H9 (cell line): ENCODE data around the gene FHIT. TPM values are rescaled to one million over a fixed set of nuclear protein-coding genes. Genes with fewer than 3 reads are reported as not detected.

Experiments used
- DNase-seq: peaks from one replicate; pipeline ENCODE4 v3.0.0-alpha.2; 2017
- H2AFZ ChIP-seq: one replicate; pipeline ENCODE4 v1.6.1; 2013; ENCODE audit warnings: mild to moderate bottlenecking, low read length, control low read depth, moderate library complexity
- H2AK5ac ChIP-seq: 2 replicates; pipeline ENCODE4 v1.6.1; 2013; ENCODE audit warnings: low read length, control low read depth, mixed read lengths; ENCODE audit not compliant: insufficient read length
- H2BK120ac ChIP-seq: one replicate; pipeline ENCODE4 v1.6.1; 2013; ENCODE audit warnings: low read depth, mild to moderate bottlenecking, low read length, control low read depth, inconsistent platforms; ENCODE audit not compliant: poor library complexity, severe bottlenecking
- H2BK12ac ChIP-seq: 2 replicates; pipeline ENCODE4 v1.6.1; 2013; ENCODE audit warnings: low read length, control low read depth, mixed read lengths, low read depth; ENCODE audit not compliant: insufficient read length
- H2BK15ac ChIP-seq: 2 replicates; pipeline ENCODE4 v1.6.1; 2013; ENCODE audit warnings: low read depth, low read length, control low read depth
- H2BK20ac ChIP-seq: one replicate; pipeline ENCODE4 v1.6.1; 2013; ENCODE audit warnings: low read depth, mild to moderate bottlenecking, low read length, control low read depth, inconsistent platforms; ENCODE audit not compliant: poor library complexity, severe bottlenecking
- H2BK5ac ChIP-seq: 2 replicates; pipeline ENCODE4 v1.6.1; 2013; ENCODE audit warnings: low read length, control low read depth, mixed read lengths; ENCODE audit not compliant: insufficient read length
- H3K14ac ChIP-seq: 2 replicates; pipeline ENCODE4 v1.6.1; 2013; ENCODE audit warnings: low read length, control low read depth; ENCODE audit not compliant: insufficient read depth
- H3K18ac ChIP-seq: 2 replicates; pipeline ENCODE4 v1.6.1; 2013; ENCODE audit warnings: low read depth, mild to moderate bottlenecking, mixed read lengths, low read length, control low read depth; ENCODE audit not compliant: insufficient read length
- H3K23ac ChIP-seq: 2 replicates; pipeline ENCODE4 v1.6.1; 2013; ENCODE audit warnings: low read length, control low read depth, mixed read lengths, low read depth; ENCODE audit not compliant: insufficient read length
- H3K23me2 ChIP-seq: 2 replicates; pipeline ENCODE4 v1.6.1; 2013; ENCODE audit warnings: low read depth, mild to moderate bottlenecking, mixed read lengths, low read length, control low read depth; ENCODE audit not compliant: insufficient read length, poor library complexity, severe bottlenecking
- H3K27ac ChIP-seq: 2 replicates; pipeline ENCODE4 v1.5.1; 2013; ENCODE audit warnings: low read length, control low read depth, mixed read lengths, low read depth; ENCODE audit not compliant: insufficient read length
- H3K27me3 ChIP-seq: 2 replicates; pipeline ENCODE4 v1.6.1; 2013; ENCODE audit warnings: low read length, control low read depth, inconsistent platforms; ENCODE audit not compliant: insufficient read depth
- H3K4ac ChIP-seq: 2 replicates; pipeline ENCODE4 v1.6.1; 2013; ENCODE audit warnings: low read depth, mild to moderate bottlenecking, control low read depth, inconsistent platforms, low read length, moderate library complexity
- H3K4me1 ChIP-seq: 2 replicates; pipeline ENCODE4 v1.6.1; 2013; ENCODE audit warnings: low read length, control low read depth, inconsistent platforms; ENCODE audit not compliant: insufficient read depth
- H3K4me2 ChIP-seq: 2 replicates; pipeline ENCODE4 v1.6.1; 2013; ENCODE audit warnings: low read length, control low read depth, mixed read lengths; ENCODE audit not compliant: insufficient read length, insufficient read depth
- H3K56ac ChIP-seq: 2 replicates; pipeline ENCODE4 v1.6.1; 2013; ENCODE audit warnings: low read depth, mild to moderate bottlenecking, mixed read lengths, low read length, control low read depth; ENCODE audit not compliant: insufficient read length
- H3K79me1 ChIP-seq: 2 replicates; pipeline ENCODE4 v1.6.1; 2013; ENCODE audit warnings: low read depth, mild to moderate bottlenecking, moderate library complexity, low read length, control low read depth, inconsistent platforms; ENCODE audit not compliant: insufficient read depth, poor library complexity, severe bottlenecking
- H3K79me2 ChIP-seq: 2 replicates; pipeline ENCODE4 v1.6.1; 2013; ENCODE audit warnings: low read length, control low read depth, inconsistent platforms; ENCODE audit not compliant: insufficient read depth
- H3K9ac ChIP-seq: 2 replicates; pipeline ENCODE4 v1.6.1; 2013; ENCODE audit warnings: low read length, control low read depth, mixed read lengths; ENCODE audit not compliant: insufficient read length; ENCODE audit errors: extremely low read depth
- H3K9me3 ChIP-seq: one replicate; pipeline ENCODE4 v1.6.1; 2013; ENCODE audit warnings: low read depth, low read length, inconsistent platforms; ENCODE audit not compliant: control insufficient read depth
- H3T11ph ChIP-seq: one replicate; pipeline ENCODE4 v1.6.1; 2013; ENCODE audit warnings: mild to moderate bottlenecking, low read length, control low read depth, inconsistent platforms
- H4K20me1 ChIP-seq: one replicate; pipeline ENCODE4 v1.6.1; 2013; ENCODE audit not compliant: control insufficient read depth, insufficient read length, insufficient read depth
- H4K5ac ChIP-seq: 2 replicates; pipeline ENCODE4 v1.6.1; 2013; ENCODE audit warnings: low read depth, mild to moderate bottlenecking, mixed read lengths, low read length, control low read depth; ENCODE audit not compliant: insufficient read length
- H4K8ac ChIP-seq: replicated peaks from 2 replicates; pipeline ENCODE4 v1.6.1; 2013; ENCODE audit warnings: low read length, control low read depth, mixed read lengths, low read depth; ENCODE audit not compliant: insufficient read length
- H4K91ac ChIP-seq: 2 replicates; pipeline ENCODE4 v1.6.1; 2013; ENCODE audit warnings: low read depth, mild to moderate bottlenecking, moderate library complexity, mixed read lengths, low read length, control low read depth; ENCODE audit not compliant: insufficient read length
- H3K27ac Mint-ChIP-seq, 3 experiments: 2 replicates in 2 of 3; 3 replicates in 1 of 3; pipeline ENCODE4 v1.8.0; 2020 to 2021; ENCODE audit warnings: mixed read lengths in 3 of 3, mild to moderate bottlenecking in 1 of 3, moderate library complexity in 1 of 3
- H3K27me3 Mint-ChIP-seq: 2 replicates; pipeline ENCODE4 v1.8.0; 2021; ENCODE audit warnings: low read depth, mild to moderate bottlenecking, moderate library complexity, mixed read lengths
- H3K36me3 Mint-ChIP-seq, 3 experiments: 2 replicates in 2 of 3; 3 replicates in 1 of 3; pipeline ENCODE4 v1.8.0; 2020 to 2021; ENCODE audit warnings: low read depth in 3 of 3, mixed read lengths in 3 of 3; ENCODE audit not compliant: insufficient read depth in 1 of 3
- H3K4me1 Mint-ChIP-seq, 2 experiments: 2 replicates each; pipeline ENCODE4 v1.8.0; 2020; ENCODE audit warnings: mixed read lengths in 2 of 2
- H3K4me3 Mint-ChIP-seq, 2 experiments: 2 replicates in 1 of 2; 3 replicates in 1 of 2; pipeline ENCODE4 v1.8.0; 2020 to 2021; ENCODE audit warnings: mild to moderate bottlenecking in 2 of 2, mixed read lengths in 2 of 2, moderate library complexity in 1 of 2
- H3K9me3 Mint-ChIP-seq, 2 experiments: 2 replicates in 1 of 2; 3 replicates in 1 of 2; pipeline ENCODE4 v1.8.0; 2020; ENCODE audit warnings: mild to moderate bottlenecking in 2 of 2, mixed read lengths in 2 of 2, moderate library complexity in 1 of 2
- whole genome bisulfite sequencing: extraction: QIAGEN DNeasy Blood & Tissue Kit; methylation state at CpG from one replicate; pipeline ENCODE4 v1.1.7; 2013; ENCODE audit warnings: missing lambda C conversion rate, low lambda C conversion rate, mixed read lengths; ENCODE audit not compliant: insufficient read length; ENCODE audit errors: extremely low coverage; 5-methylcytosine and 5-hydroxymethylcytosine counted together
- total RNA-seq: library from RNA; stranded (reverse); gene quantifications from 2 replicates; pipeline ENCODE4 v1.2.1, GENCODE V29; 2021
- TF ChIP-seq, protein P1 (sequence below): fragments of 200-600 bp; sonication (generic); conservative IDR thresholded peaks from 3 replicates; pipeline ENCODE4 v1.8.0; 2021; ENCODE audit warnings: antibody characterized with exemption, mild to moderate bottlenecking

The FHIT gene
- total RNA-seq, 1 experiment from 2014 or later, result 3.0 TPM

GRCh38 chr3:59913645-59914044 lies 1337.6 kb downstream of the FHIT start:
- no peaks in the 10 kb centered on the region for H3K36me3 Mint-ChIP-seq
- H3K18ac ChIP-seq, result no peak overlapping the region
- TF ChIP-seq, protein P1, sequence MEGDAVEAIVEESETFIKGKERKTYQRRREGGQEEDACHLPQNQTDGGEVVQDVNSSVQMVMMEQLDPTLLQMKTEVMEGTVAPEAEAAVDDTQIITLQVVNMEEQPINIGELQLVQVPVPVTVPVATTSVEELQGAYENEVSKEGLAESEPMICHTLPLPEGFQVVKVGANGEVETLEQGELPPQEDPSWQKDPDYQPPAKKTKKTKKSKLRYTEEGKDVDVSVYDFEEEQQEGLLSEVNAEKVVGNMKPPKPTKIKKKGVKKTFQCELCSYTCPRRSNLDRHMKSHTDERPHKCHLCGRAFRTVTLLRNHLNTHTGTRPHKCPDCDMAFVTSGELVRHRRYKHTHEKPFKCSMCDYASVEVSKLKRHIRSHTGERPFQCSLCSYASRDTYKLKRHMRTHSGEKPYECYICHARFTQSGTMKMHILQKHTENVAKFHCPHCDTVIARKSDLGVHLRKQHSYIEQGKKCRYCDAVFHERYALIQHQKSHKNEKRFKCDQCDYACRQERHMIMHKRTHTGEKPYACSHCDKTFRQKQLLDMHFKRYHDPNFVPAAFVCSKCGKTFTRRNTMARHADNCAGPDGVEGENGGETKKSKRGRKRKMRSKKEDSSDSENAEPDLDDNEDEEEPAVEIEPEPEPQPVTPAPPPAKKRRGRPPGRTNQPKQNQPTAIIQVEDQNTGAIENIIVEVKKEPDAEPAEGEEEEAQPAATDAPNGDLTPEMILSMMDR, result no peak
- WGBS, result no CpG with 5 or more reads among the region's 1 CpG
- H3K4me1 Mint-ChIP-seq, result no peaks in the 10 kb centered on the region
- H3K9me3 Mint-ChIP-seq, result no peaks in the 10 kb centered on the region
- no peak overlapping the region for H2AFZ ChIP-seq
- no peak overlapping the region for H3K14ac ChIP-seq
- no peaks in the 10 kb centered on the region for H3K27me3 Mint-ChIP-seq
- H2AK5ac ChIP-seq, result no peak overlapping the region
- H3K23ac ChIP-seq, result no peak overlapping the region
- no peaks in the 10 kb centered on the region for H3K79me2 ChIP-seq
- H2BK20ac ChIP-seq, result no peak overlapping the region
- no peaks in the 10 kb centered on the region for H3K27me3 ChIP-seq
- H3K56ac ChIP-seq, result no peak overlapping the region
- no peak overlapping the region for H3K9ac ChIP-seq
- H3K4me1 ChIP-seq, result no peaks in the 10 kb centered on the region
- no peaks in the 10 kb centered on the region for H3K23me2 ChIP-seq
- DNase-seq, result no peak
- no peak overlapping the region for H3T11ph ChIP-seq
- H2BK15ac ChIP-seq, result no peak overlapping the region
- H4K91ac ChIP-seq, result no peak overlapping the region
- no peak overlapping the region for H3K4ac ChIP-seq
- H3K27ac ChIP-seq, result no peak overlapping the region
- H3K4me3 Mint-ChIP-seq, result no peak overlapping the region
- H4K8ac ChIP-seq, result no peak overlapping the region
- H3K4me2 ChIP-seq, result no peak overlapping the region
- no peak overlapping the region for H4K5ac ChIP-seq
- no peak overlapping the region for H2BK120ac ChIP-seq
- no peak overlapping the region for H2BK12ac ChIP-seq
- H4K20me1 ChIP-seq, result no peaks in the 10 kb centered on the region
- H2BK5ac ChIP-seq, result no peak overlapping the region
- H3K79me1 ChIP-seq, result no peaks in the 10 kb centered on the region
- H3K9me3 ChIP-seq, result no peaks in the 10 kb centered on the region
- H3K27ac Mint-ChIP-seq, result no peak overlapping the region
